Panc1 (cell line): ENCODE measurements around the gene GJA4.

ENCODE experiments used
- POLR2AphosphoS5 ChIP-seq: IDR thresholded peaks from 2 replicates; pipeline ENCODE4 v1.6.1; 2012; ENCODE audit warnings: mild to moderate bottlenecking, low read depth, low read length, moderate library complexity
- SIN3A ChIP-seq: IDR thresholded peaks from 2 replicates; pipeline ENCODE4 v1.6.1; 2012; ENCODE audit warnings: low read depth, mild to moderate bottlenecking, low read length, moderate library complexity, borderline replicate concordance; ENCODE audit not compliant: insufficient read depth
- TF ChIP-seq, protein P1 (sequence below): fragments of 450-650 bp; IDR thresholded peaks from 2 replicates; pipeline ENCODE4 v1.5.1; 2017; ENCODE audit warnings: mild to moderate bottlenecking

DNA sequence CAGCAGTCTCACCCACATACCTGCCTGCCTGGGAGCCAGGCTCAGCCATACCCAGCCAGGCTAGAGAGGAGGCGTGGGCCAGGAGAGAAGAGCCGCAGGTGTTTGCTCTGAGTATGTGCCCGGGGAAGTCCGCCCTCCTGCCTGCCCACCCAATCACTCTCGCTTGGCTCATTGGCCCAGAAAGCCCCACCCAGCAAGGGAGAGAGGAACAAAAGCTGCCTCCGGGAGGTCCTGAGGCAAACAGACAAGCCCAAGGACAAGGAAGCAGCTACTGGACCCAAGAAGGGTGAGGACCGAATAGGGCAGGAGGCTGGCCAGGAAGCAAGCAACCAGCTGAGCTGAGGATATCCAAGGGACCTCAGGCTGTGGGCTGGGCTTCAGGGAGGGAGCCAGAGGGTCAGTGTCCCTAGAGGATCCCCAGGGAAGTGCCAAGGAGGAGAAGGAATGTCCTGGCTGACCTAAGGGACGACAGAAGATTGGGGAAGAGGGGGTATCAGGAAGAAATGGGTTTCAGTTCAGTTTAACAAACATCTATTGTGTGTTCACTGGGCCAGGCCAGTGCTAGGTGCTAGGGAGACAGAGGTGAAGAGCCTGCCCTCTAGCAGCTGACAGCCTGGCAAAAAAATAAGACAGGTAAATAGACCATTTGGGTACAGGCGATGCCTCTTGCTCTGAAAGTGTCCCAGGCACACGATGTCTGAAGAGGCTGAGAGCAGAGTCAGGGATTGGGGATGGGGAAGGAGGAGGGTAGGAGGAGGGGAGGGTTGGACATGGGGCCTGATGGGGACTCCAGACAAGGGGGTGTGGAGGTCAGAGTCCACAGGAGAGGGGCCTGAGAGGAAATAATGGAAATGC is 33.1 kb upstream of the GJA4 start, which contains the start of gene GJB4:
- TF ChIP-seq, protein P1, sequence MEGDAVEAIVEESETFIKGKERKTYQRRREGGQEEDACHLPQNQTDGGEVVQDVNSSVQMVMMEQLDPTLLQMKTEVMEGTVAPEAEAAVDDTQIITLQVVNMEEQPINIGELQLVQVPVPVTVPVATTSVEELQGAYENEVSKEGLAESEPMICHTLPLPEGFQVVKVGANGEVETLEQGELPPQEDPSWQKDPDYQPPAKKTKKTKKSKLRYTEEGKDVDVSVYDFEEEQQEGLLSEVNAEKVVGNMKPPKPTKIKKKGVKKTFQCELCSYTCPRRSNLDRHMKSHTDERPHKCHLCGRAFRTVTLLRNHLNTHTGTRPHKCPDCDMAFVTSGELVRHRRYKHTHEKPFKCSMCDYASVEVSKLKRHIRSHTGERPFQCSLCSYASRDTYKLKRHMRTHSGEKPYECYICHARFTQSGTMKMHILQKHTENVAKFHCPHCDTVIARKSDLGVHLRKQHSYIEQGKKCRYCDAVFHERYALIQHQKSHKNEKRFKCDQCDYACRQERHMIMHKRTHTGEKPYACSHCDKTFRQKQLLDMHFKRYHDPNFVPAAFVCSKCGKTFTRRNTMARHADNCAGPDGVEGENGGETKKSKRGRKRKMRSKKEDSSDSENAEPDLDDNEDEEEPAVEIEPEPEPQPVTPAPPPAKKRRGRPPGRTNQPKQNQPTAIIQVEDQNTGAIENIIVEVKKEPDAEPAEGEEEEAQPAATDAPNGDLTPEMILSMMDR = no peak
- TF ChIP-seq SIN3A (no peak), POLR2AphosphoS5 (no peak)
